HG03025 (cell line): Measurements from ENCODE around the gene OCA2.

ENCODE experiments used
- ATAC-seq: cut with Tn5 transposase; IDR thresholded peaks from one replicate; pipeline ENCODE4 v1.9.1; 2021; ENCODE audit warnings: mild to moderate bottlenecking, moderate library complexity; ENCODE audit not compliant: unreplicated experiment, low FRiP score

OCA2 gene

DNA sequence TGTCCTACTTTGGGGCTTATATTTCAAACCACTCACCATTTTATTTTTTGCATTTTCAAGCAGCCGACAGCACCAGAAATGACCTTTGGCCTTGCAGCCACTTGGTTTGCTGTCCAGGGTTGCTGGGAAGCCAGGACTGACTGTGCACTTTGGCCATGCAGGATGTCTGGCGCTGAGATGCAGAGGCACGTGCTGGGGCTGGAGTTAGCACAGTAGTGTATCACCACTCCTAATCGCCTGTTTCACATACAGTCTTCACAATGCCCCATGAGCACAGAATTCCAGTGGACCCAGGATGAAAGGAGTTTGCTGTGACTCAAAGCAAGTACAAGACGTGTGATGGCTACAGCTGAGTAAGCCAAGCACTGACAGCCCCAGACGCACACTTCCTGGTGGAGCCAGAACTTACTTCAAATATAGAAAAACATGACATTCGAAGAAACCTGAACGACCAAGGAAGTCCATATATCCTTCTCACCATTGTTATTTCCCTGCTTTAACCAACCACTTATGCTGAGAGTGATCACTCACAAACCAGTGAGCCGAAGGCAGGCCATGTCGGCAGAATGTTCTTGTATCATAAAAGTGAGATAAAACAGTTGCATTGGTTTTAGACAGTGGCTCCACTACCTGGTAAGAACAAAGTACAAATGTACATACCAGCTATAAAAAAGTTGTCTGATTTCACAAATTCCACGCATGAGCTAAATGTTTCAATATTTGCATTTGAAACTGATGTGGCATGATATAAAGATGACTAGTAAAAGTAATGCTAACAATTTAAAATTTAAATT, 16.0 kb downstream of the OCA2 start:
- ATAC-seq, result no peak

DNA sequence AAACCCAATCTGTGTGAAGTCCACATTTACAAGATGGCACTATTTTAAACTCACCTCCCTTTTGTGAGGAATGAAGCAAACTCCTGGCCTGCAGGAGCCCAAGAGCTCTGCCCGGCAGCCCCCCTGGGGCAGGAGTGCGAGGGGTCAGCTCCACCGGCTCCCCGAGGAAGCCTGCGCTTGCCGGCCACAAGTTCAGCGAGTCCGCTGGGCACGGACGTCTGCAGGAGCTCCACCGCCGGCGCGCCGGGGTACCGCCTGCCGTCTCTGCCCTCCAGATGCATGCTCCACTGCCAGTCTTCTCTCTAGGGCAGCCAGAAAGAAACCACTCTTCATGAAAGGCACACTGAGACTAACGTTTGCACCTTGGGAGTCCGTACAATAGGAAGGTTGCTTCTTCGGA, 17.5 kb downstream of the OCA2 start:
- no peak for ATAC-seq

- ATAC-seq, result no peak
Measured at GRCh38 chr15:28080386-28080785, 18.7 kb downstream of the OCA2 start.

DNA sequence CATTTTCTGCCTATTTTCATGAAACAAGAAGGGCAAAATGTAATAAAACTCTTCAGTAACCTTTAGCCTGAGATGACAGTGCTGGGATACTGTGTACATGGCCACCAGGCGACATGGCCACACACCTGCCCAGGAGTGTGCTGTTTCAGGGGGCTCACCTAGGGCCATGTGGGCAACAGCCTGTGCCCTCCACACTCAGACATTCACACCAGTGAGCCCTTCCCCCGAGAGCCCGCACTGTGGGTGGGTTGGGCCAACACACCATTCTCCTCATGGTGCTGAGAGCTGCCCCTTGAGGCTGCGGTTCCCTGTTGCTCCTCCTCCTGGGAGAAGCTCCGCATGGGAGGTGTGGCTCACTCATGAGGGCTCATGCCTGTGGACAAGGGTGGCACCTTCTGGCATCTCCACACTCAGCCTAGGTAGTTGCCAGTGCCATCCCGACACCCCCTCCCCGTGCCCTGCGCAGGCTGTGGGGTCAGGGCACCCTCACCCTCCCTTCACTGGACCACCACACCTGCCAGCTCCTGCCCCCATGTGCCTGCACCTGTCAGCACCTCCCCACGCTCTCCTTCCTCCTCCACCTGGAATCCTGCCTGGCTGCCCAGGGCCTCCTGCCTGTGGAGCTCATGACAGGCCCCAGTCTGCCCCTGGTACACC, 19.7 kb downstream of the OCA2 start:
- no peak for ATAC-seq

- ATAC-seq, result no peak
Measured at GRCh38 chr15:28078191-28078719, 20.9 kb downstream of the OCA2 start.

DNA sequence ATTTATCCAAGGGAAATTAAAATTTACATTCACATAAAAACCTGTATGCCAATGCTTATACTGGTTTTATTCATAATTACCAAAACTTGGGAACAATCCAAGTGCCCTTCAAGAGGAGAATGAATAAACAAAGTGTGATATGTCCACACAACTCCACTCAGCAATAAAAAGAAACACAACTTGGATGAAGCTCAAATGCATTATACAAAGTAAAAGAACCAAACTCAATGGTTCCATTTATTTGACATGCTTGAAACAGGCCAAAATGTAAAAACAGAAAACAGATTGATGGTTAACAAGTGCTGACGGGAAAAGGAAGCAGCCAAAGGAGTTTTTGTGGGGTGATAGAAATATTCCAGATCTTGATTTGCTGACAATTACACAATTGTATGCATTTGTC, 23.5 kb downstream of the OCA2 start:
- ATAC-seq, result no peak

DNA sequence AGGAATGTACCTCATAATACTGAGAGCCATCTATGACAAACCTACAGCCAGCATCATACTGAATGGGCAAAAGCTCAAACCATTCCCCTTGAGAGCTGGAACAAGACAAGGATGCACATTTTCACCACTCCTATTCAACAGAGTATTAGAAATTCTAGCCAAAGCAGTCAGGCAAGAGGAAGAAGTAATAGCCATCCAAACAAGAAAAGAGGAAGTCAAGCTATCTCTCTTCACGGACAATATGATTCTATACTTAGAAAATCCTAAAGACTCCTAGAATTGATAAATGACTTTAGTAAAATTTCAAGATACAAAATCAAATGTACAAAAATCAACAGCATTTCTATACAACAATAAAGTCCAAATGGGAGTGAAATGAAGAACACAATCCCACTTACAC, 30.2 kb downstream of the OCA2 start:
- ATAC-seq, result no peak

GRCh38 chr15:28066231-28066630, 32.9 kb downstream of the OCA2 start:
- no peak for ATAC-seq

GRCh38 chr15:28060005-28060404, 39.1 kb downstream of the OCA2 start:
- ATAC-seq, result no peak

- no peak for ATAC-seq
Measured at GRCh38 chr15:28058082-28058481, 41.0 kb downstream of the OCA2 start.

- ATAC-seq, result no peak
Measured at GRCh38 chr15:28051955-28052633, 47.0 kb downstream of the OCA2 start.

- ATAC-seq, result no peak
Measured at GRCh38 chr15:28049581-28049980, 49.5 kb downstream of the OCA2 start.

DNA sequence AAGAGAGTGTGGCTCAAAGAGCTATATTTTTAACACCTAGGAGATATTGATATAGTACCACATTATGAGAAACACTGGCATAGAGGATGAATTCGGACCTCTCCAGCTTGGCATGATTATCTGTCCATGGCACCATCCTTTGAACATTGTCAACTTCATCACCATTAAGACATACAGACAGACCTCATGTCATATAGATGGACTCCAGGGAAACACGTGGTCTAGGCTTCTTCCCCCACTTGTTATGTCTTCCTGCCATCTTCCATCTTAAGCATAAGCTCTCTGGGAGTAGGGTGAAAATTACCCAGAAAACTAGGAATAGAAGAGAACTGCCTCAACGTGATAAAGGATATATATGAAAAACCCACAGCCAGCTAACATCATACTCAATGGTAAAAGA, 51.8 kb downstream of the OCA2 start:
- no peak for ATAC-seq

DNA sequence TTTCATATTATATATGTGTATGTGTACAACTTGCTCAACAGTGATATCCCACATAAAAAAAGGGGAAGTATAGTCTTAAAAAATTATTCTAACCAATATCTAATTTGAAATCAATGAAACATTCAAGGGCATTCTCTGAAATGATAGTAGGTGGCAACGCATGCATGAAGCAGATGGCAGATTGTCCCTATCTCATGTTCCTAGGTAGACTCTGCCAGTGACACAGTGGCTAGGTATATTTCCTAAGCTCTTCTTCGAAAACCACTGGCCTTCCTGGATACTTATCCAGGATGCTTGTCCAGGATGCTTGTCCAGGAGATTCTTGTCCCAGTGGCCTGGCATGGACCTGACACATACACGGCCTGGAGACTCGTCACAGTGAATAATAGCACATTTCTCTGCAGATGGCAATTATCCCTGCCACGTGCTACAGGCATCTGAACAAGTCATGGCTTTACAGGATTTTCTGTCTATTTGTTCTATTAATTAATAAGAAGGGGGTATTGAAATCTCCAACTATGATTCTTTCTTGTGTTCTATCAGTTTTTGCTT, 54.9 kb downstream of the OCA2 start:
- no peak for ATAC-seq

- no peak for ATAC-seq
Measured at GRCh38 chr15:28043691-28044091, 55.4 kb downstream of the OCA2 start.

- ATAC-seq, result no peak
Measured at GRCh38 chr15:28037969-28038590, 61.0 kb downstream of the OCA2 start.

DNA sequence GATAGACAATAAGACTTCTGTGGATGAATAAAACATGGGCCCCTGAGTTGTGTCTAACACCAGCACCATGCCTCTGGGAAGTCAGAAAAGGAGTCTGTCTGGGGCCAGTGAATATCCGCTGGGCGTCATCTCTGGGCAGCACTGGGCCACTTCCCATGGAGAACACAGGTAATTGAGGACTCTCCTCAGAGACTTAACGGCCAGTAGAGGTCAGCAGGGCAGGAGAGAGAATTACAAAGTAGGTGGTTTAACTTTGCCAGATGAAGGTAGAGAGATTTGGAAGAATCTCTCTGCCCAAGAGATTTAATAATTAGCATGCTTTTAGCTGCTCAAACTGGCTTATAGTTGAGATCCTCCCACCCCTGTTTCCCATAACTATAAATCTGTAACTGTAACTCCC, 65.7 kb downstream of the OCA2 start:
- no peak for ATAC-seq

- no peak for ATAC-seq
Measured at GRCh38 chr15:28030801-28031200, 68.3 kb downstream of the OCA2 start.

DNA sequence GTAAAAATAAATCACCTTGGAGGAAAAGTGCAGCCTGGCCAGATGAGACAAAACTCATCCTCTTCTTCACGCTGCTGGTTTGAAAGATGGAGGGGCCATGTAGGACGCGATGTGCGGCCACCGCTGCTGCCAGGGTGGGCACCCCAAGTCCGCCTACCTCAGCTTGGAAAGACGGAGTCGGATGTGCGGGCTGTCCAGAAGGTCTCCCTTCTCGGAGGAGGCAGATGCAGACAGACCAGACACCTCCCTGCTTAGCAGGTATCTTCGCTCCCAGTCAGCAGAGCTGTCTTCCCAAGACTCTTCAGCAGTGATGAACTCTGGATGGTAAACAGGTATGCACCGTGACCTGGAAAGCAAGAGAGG, 71.4 kb downstream of the OCA2 start:
- ATAC-seq, result no peak

GRCh38 chr15:28026764-28027713, 72.1 kb downstream of the OCA2 start:
- ATAC-seq, result no peak
